HG02852 (cell line): ENCODE results near the gene ST3GAL3.
"Not testable (repeated sequence)": the region's sequence is repeated elsewhere in the genome, so short reads cannot be mapped to it uniquely, and the experiment has no call there.

ENCODE experiments used
- ATAC-seq: cut with Tn5 transposase; IDR thresholded peaks from one replicate; pipeline ENCODE4 v1.9.1; 2021; ENCODE audit warnings: mild to moderate bottlenecking, moderate library complexity; ENCODE audit not compliant: unreplicated experiment

ST3GAL3 gene

GRCh38 chr1:43699281-43699680 lies 8.1 kb upstream of the ST3GAL3 start:
- ATAC-seq = no peak

GRCh38 chr1:43703836-43704235 lies 3.5 kb upstream of the ST3GAL3 start:
- ATAC-seq = no peak

GRCh38 chr1:43704838-43705237 lies 2.5 kb upstream of the ST3GAL3 start:
- ATAC-seq = no peak

GRCh38 chr1:43705334-43705733 lies 2.0 kb upstream of the ST3GAL3 start:
- ATAC-seq = no peak

- no peak for ATAC-seq
These were observed 1.2 kb upstream of the ST3GAL3 start for GRCh38 chr1:43705982-43706597.

- ATAC-seq = no peak
These were observed 642 bp upstream of the ST3GAL3 start for GRCh38 chr1:43706598-43707189.

- ATAC-seq = no peak
These were observed 670 bp downstream of the ST3GAL3 start for GRCh38 chr1:43708002-43708410.

- no peak for ATAC-seq
These were observed 3.7 kb downstream of the ST3GAL3 start for GRCh38 chr1:43711049-43711448.

GRCh38 chr1:43711524-43712386 lies 4.4 kb downstream of the ST3GAL3 start:
- ATAC-seq = no peak

GRCh38 chr1:43716559-43717281 lies 9.4 kb downstream of the ST3GAL3 start:
- ATAC-seq = no peak

GRCh38 chr1:43719063-43719462 lies 11.7 kb downstream of the ST3GAL3 start:
- no peak for ATAC-seq

GRCh38 chr1:43719670-43720419 lies 12.5 kb downstream of the ST3GAL3 start:
- ATAC-seq = not testable (repeated sequence)

GRCh38 chr1:43722810-43723209 lies 15.5 kb downstream of the ST3GAL3 start:
- ATAC-seq = no peak

GRCh38 chr1:43729816-43730463 lies 22.6 kb downstream of the ST3GAL3 start:
- ATAC-seq = no peak

GRCh38 chr1:43731867-43732531 lies 24.7 kb downstream of the ST3GAL3 start:
- ATAC-seq = no peak

- ATAC-seq = no peak
These were observed 29.5 kb downstream of the ST3GAL3 start for GRCh38 chr1:43736819-43737218.

GRCh38 chr1:43742026-43742425 lies 34.7 kb downstream of the ST3GAL3 start:
- no peak for ATAC-seq

GRCh38 chr1:43743206-43743605 lies 35.9 kb downstream of the ST3GAL3 start:
- ATAC-seq = no peak

- no peak for ATAC-seq
These were observed 40.4 kb downstream of the ST3GAL3 start for GRCh38 chr1:43747736-43748135.

GRCh38 chr1:43750083-43750482 lies 42.7 kb downstream of the ST3GAL3 start:
- ATAC-seq = no peak
